HepG2 (cell line): Measurements from ENCODE around the gene ARAP3. TPM values are rescaled to one million over a fixed set of nuclear protein-coding genes. Genes with fewer than 3 reads are reported as not detected.

Experiments
- ARNT ChIP-seq: fragments of 450-650 bp; IDR thresholded peaks from 2 replicates; pipeline ENCODE4 v1.6.1; 2017
- CREB1 ChIP-seq, 2 experiments: fragments of 450-650 bp in 1 of 2; IDR thresholded peaks; 2 replicates each; pipeline ENCODE4 v1.6.1; 2016 to 2017; ENCODE audit warnings: control low read depth in 1 of 2, mild to moderate bottlenecking in 1 of 2, missing compliant biosample characterization in 1 of 2, missing genetic modification characterization in 1 of 2
- HCFC1 ChIP-seq: fragments of 150-350 bp; IDR thresholded peaks from 2 replicates; pipeline ENCODE4 v1.6.1; 2014; ENCODE audit warnings: low read depth, low read length
- IRX3 ChIP-seq: sonication (generic); formaldehyde crosslinking; IDR thresholded peaks from 2 replicates; pipeline ENCODE4 v1.8.1; 2023; ENCODE audit warnings: mild to moderate bottlenecking, low read depth, missing genetic modification reagents, borderline replicate concordance
- RCOR2 ChIP-seq: IDR thresholded peaks from 2 replicates; pipeline ENCODE4 v1.6.1; 2016; ENCODE audit warnings: missing biosample characterization, missing genetic modification reagents
- SAP130 ChIP-seq: IDR thresholded peaks from 2 replicates; pipeline ENCODE4 v1.6.1; 2016; ENCODE audit warnings: low read depth
- ZNF510 ChIP-seq: sonication (generic); formaldehyde crosslinking; IDR thresholded peaks from 2 replicates; pipeline ENCODE4 v1.4.0; 2020; ENCODE audit warnings: low read depth, mild to moderate bottlenecking, missing genetic modification reagents
- polyA plus RNA-seq, 8 experiments: library from polyadenylated mRNA; depleted of rRNA in 3 of 8; stranded (reverse) in 7 of 8; unstranded in 1 of 8; fragments of >200 nt; fragmentation: Illumina TruSeq in 4 of 8; extraction: Trizol in 4 of 8; gene quantifications; 2 replicates each; pipeline versions ENCODE4 v1.2.1 to v1.2.3, GENCODE V29; 2011 to 2016; ENCODE audit warnings: low read depth in 4 of 8, missing spikeins in 1 of 8, mixed read lengths in 1 of 8; ENCODE audit not compliant: insufficient read depth in 1 of 8
- total RNA-seq, 5 experiments: library from RNA; depleted of rRNA; stranded (reverse); fragments of >200 nt; fragmentation: Illumina TruSeq; extraction: Trizol; gene quantifications; 2 replicates each; pipeline ENCODE4 v1.2.3, GENCODE V29; 2016; ENCODE audit warnings: low read depth in 1 of 5
- TF ChIP-seq, protein P1 (sequence below), 2 experiments: sonication (generic) in 1 of 2; formaldehyde crosslinking in 1 of 2; IDR thresholded peaks; 2 replicates each; pipeline versions ENCODE4 v1.4.0 to v1.6.1; 2018 to 2020; ENCODE audit warnings: missing genetic modification reagents in 2 of 2, borderline replicate concordance in 1 of 2, low read depth in 1 of 2, mild to moderate bottlenecking in 1 of 2, missing biosample characterization in 1 of 2
- TF ChIP-seq, protein P2 (sequence below): IDR thresholded peaks from 2 replicates; pipeline ENCODE4 v1.6.1; 2012; ENCODE audit warnings: low read length, improper control_type of control experiment
- TF ChIP-seq, protein P3 (sequence below): sonication (generic); formaldehyde crosslinking; IDR thresholded peaks from 2 replicates; pipeline ENCODE4 v1.5.1; 2020; ENCODE audit warnings: mild to moderate bottlenecking, missing genetic modification reagents, borderline replicate concordance
- TF ChIP-seq, protein P4 (sequence below): fragments of 450-650 bp; IDR thresholded peaks from 2 replicates; pipeline ENCODE4 v1.6.1; 2017; ENCODE audit warnings: mild to moderate bottlenecking

Gene ARAP3
- total and polyA plus RNA-seq, 2 of the 13 experiments (the other 11 are each of a cell fraction or from before 2014, with no cell fraction given): 0.25 TPM; not detected in 1

DNA sequence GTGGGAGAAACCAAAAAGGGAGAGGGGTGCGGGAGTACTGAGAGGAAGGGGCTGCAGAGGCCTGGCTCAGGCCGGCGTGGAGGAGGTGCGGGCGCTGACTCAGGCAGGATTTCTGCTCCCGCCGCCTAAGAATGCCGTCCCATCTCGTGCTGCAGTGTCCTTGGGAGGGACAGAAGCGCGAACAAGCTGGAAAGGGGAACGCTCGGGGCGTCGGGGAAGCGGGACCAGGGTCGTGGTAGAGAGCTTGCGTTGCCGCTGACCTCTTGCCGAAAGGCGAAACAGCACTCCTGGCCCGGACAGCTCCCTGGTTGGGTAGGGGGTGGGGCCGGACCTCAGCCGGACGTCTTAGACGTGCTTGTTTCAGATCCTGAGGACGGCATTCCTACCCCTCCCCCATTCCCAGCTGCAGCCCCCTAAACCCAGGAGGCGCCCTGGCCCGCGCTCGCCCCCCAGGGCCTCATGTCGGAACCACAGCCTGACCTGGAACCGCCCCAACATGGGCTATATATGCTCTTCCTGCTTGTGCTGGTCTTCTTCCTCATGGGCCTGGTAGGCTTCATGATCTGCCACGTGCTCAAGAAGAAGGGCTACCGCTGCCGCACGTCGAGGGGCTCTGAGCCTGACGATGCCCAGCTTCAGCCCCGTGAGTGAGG, 44.1 kb downstream of the ARAP3 start (continued):
- TF ChIP-seq, protein P1, sequence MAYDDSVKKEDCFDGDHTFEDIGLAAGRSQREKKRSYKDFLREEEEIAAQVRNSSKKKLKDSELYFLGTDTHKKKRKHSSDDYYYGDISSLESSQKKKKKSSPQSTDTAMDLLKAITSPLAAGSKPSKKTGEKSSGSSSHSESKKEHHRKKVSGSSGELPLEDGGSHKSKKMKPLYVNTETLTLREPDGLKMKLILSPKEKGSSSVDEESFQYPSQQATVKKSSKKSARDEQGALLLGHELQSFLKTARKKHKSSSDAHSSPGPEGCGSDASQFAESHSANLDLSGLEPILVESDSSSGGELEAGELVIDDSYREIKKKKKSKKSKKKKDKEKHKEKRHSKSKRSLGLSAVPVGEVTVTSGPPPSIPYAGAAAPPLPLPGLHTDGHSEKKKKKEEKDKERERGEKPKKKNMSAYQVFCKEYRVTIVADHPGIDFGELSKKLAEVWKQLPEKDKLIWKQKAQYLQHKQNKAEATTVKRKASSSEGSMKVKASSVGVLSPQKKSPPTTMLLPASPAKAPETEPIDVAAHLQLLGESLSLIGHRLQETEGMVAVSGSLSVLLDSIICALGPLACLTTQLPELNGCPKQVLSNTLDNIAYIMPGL (CRISPR knock-in tag; IDR thresholded peaks at IDR 0.05; ENCODE audit: borderline replicate concordance in 1 of 2, low read depth in 1 of 2): peak in 1 of 2 experiments; percentile 78; a peak in 1 of 4 replicates
- TF ChIP-seq ARNT: no peak
- no peak for TF ChIP-seq HCFC1
- no peak for TF ChIP-seq CREB1 (IDR thresholded peaks at IDR 0.05)
- no peak for TF ChIP-seq CREB1 (CRISPR knock-in tag; IDR thresholded peaks at IDR 0.05)
- no peak for TF ChIP-seq ZNF510 (CRISPR knock-in tag)
- TF ChIP-seq, protein P2, sequence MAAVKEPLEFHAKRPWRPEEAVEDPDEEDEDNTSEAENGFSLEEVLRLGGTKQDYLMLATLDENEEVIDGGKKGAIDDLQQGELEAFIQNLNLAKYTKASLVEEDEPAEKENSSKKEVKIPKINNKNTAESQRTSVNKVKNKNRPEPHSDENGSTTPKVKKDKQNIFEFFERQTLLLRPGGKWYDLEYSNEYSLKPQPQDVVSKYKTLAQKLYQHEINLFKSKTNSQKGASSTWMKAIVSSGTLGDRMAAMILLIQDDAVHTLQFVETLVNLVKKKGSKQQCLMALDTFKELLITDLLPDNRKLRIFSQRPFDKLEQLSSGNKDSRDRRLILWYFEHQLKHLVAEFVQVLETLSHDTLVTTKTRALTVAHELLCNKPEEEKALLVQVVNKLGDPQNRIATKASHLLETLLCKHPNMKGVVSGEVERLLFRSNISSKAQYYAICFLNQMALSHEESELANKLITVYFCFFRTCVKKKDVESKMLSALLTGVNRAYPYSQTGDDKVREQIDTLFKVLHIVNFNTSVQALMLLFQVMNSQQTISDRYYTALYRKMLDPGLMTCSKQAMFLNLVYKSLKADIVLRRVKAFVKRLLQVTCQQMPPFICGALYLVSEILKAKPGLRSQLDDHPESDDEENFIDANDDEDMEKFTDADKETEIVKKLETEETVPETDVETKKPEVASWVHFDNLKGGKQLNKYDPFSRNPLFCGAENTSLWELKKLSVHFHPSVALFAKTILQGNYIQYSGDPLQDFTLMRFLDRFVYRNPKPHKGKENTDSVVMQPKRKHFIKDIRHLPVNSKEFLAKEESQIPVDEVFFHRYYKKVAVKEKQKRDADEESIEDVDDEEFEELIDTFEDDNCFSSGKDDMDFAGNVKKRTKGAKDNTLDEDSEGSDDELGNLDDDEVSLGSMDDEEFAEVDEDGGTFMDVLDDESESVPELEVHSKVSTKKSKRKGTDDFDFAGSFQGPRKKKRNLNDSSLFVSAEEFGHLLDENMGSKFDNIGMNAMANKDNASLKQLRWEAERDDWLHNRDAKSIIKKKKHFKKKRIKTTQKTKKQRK: no peak
- TF ChIP-seq, protein P3, sequence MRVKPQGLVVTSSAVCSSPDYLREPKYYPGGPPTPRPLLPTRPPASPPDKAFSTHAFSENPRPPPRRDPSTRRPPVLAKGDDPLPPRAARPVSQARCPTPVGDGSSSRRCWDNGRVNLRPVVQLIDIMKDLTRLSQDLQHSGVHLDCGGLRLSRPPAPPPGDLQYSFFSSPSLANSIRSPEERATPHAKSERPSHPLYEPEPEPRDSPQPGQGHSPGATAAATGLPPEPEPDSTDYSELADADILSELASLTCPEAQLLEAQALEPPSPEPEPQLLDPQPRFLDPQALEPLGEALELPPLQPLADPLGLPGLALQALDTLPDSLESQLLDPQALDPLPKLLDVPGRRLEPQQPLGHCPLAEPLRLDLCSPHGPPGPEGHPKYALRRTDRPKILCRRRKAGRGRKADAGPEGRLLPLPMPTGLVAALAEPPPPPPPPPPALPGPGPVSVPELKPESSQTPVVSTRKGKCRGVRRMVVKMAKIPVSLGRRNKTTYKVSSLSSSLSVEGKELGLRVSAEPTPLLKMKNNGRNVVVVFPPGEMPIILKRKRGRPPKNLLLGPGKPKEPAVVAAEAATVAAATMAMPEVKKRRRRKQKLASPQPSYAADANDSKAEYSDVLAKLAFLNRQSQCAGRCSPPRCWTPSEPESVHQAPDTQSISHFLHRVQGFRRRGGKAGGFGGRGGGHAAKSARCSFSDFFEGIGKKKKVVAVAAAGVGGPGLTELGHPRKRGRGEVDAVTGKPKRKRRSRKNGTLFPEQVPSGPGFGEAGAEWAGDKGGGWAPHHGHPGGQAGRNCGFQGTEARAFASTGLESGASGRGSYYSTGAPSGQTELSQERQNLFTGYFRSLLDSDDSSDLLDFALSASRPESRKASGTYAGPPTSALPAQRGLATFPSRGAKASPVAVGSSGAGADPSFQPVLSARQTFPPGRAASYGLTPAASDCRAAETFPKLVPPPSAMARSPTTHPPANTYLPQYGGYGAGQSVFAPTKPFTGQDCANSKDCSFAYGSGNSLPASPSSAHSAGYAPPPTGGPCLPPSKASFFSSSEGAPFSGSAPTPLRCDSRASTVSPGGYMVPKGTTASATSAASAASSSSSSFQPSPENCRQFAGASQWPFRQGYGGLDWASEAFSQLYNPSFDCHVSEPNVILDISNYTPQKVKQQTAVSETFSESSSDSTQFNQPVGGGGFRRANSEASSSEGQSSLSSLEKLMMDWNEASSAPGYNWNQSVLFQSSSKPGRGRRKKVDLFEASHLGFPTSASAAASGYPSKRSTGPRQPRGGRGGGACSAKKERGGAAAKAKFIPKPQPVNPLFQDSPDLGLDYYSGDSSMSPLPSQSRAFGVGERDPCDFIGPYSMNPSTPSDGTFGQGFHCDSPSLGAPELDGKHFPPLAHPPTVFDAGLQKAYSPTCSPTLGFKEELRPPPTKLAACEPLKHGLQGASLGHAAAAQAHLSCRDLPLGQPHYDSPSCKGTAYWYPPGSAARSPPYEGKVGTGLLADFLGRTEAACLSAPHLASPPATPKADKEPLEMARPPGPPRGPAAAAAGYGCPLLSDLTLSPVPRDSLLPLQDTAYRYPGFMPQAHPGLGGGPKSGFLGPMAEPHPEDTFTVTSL (CRISPR knock-in tag): no peak
- TF ChIP-seq, protein P4, sequence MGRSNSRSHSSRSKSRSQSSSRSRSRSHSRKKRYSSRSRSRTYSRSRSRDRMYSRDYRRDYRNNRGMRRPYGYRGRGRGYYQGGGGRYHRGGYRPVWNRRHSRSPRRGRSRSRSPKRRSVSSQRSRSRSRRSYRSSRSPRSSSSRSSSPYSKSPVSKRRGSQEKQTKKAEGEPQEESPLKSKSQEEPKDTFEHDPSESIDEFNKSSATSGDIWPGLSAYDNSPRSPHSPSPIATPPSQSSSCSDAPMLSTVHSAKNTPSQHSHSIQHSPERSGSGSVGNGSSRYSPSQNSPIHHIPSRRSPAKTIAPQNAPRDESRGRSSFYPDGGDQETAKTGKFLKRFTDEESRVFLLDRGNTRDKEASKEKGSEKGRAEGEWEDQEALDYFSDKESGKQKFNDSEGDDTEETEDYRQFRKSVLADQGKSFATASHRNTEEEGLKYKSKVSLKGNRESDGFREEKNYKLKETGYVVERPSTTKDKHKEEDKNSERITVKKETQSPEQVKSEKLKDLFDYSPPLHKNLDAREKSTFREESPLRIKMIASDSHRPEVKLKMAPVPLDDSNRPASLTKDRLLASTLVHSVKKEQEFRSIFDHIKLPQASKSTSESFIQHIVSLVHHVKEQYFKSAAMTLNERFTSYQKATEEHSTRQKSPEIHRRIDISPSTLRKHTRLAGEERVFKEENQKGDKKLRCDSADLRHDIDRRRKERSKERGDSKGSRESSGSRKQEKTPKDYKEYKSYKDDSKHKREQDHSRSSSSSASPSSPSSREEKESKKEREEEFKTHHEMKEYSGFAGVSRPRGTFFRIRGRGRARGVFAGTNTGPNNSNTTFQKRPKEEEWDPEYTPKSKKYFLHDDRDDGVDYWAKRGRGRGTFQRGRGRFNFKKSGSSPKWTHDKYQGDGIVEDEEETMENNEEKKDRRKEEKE: no peak
- peak; percentile 6; the same call in 1 of the 2 replicates for TF ChIP-seq SAP130 (CRISPR knock-in tag)
- TF ChIP-seq IRX3: no peak
- no peak for TF ChIP-seq RCOR2 (CRISPR knock-in tag)
